HG02981 (cell line): Measurements from ENCODE around the gene TRPT1.

Experiments
- ATAC-seq: cut with Tn5 transposase; IDR thresholded peaks from one replicate; pipeline ENCODE4 v1.9.1; 2021; ENCODE audit warnings: mild to moderate bottlenecking, moderate library complexity; ENCODE audit not compliant: unreplicated experiment

The TRPT1 gene, protein sequence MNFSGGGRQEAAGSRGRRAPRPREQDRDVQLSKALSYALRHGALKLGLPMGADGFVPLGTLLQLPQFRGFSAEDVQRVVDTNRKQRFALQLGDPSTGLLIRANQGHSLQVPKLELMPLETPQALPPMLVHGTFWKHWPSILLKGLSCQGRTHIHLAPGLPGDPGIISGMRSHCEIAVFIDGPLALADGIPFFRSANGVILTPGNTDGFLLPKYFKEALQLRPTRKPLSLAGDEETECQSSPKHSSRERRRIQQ

GRCh38 chr11:64225608-64226506 lies at the start of gene TRPT1, which contains the start of gene NUDT22:
Gene TRPT1 (minus strand): TSS chr11:64226186. CDS start chr11:64225860, 326 bp downstream.
Gene NUDT22 (plus strand): TSS chr11:64226274. CDS start chr11:64226653, 379 bp downstream.
- ATAC-seq = peak; percentile 44

DNA sequence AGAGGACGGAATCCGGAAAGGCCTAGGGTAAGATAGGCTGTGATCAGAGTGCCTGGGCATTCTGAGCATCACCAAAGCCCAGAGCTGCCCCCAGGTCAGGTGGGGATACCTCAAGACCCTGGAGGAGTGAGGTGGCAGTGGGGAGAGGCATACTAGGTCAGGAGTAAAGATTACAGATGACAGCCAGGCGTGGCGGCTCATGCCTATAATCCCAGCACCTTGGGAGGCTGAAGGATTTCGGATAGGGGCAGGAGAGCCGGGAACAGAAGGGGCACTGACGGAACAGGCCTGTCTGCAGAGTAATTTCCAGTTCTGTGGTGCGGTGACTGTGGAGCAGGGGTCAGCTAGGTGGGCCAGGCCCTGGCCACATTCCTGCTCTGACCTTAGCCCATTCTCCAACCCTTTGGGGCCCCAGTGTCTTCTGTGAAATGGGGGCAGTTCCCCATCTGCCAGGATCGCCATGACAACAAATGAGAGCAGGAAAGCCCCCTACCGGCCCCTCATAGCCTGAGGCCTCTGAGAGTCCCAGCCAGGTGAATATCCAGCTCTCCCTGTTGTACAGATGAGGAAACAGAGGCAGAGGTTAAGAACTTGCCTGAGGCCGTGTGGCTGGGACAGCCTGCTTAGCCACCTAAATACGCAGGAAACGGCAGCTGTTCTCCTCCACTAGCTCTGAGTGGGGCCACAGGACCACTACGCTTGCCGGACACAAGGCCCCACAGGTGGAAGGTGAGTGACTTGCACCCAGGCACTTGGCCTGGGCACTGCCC lies 49.2 kb upstream of the TRPT1 start:
- no peak for ATAC-seq

GRCh38 chr11:64269540-64270220 lies 43.7 kb upstream of the TRPT1 start:
- ATAC-seq = peak; percentile 69

DNA sequence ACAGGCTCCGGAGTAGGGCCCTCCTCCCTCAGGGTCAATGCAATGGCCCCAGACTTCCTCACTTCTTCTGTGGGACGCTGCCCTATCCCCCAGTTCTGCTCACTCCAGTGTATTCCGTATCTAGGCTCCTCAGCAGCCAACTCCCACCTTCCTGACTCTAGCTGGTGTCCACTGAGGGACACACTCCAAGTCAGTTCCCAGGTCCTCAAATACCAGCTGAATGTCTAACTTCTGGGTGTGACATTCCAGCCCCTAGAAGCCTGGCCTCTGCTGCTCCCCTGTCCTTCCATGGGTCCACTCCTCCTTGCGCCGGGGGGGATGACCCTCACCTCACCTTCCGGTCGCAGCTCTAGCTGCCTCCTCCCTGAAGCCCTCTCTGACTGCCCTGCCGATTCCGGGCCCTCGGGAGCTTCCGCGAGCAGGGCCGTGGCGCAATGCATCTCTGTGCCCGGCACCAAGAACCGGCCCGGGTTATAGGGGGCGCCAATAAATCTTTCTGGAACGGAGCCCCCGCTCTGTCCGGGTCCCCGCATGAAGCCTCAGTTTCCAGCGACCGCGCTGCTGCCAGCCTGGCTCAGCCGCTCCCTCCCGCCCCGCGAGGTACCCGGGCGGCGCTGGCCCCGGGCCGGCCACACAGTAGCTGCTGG lies 43.0 kb upstream of the TRPT1 start:
- peak; percentile 14 for ATAC-seq

GRCh38 chr11:64268025-64268892 lies 42.3 kb upstream of the TRPT1 start:
- ATAC-seq = no peak

DNA sequence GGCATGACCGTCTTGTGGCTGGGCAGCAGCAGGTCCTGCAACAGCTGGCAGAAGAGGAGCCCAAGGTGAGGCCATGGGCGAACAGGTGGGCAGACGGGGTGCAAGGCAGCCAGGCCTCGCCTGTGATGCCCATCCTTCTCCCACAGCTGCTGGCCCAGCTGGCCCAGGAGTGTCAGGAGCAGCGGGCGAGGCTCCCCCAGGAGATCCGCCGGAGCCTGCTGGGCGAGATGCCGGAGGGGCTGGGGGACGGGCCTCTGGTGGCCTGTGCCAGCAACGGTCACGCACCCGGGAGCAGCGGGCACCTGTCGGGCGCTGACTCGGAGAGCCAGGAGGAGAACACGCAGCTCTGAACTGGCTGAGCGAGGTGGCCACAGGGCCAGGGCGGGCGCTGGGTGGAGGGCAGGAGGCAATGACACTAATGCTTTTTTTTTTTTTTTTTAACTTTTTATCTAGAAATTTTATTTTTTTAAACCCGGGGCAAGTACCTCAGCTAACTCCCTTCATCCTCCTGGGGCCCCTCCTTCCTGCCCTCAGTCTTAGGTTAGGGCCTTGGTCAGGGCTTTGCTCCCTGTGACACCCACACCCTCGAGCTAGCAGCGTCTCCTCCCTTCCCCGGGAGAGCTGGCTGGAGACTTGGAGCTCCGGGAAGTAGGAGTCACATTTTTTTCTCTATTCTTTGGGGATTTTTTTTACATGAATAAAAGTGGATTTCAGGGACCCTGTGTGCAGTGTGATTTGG lies 41.4 kb upstream of the TRPT1 start:
- no peak for ATAC-seq

DNA sequence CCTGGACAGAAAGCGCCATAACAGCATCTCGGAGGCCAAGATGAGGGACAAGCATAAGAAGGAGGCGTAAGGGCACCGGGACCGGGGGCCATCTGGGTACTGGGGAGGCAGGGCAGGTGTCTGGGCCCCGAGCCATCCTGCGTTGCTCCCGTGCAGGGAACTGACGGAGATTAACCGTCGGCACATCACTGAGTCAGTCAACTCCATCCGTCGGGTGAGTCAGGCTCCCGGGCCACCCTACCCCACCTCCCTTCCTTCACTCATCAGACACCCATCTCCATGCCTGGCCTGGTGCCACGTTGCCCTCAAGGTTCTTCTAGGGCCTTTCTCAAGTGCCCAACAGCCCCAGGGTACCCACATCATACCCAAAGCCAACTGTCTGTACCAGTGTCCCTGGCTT lies 40.4 kb upstream of the TRPT1 start:
- no peak for ATAC-seq

GRCh38 chr11:64265176-64266160 lies 39.5 kb upstream of the TRPT1 start:
- ATAC-seq = no peak

DNA sequence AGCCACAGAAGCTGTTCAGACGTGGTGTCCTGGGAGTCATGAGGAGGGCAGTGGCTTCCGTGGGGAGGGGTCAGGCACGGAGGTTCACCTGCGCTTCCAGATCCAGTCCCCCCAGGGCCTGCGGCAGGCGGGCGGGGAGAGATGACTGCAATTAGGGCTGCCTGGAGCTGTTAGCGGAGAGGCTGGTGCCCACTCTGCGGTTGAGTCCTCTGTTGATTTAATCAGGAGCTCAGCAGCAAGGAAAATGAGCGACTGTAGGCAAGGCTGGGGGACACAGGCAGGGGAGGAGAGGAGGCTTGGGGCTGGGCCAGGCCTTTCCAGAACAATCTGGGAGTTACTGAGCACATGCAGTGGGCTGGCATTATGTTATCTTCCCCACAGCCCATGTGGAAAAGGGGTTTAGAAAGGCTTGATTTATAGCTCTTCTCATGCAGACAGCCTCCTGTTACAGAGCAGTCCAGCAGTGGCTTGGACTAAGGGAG lies 38.4 kb upstream of the TRPT1 start:
- ATAC-seq = no peak

- no peak for ATAC-seq
These were observed 37.9 kb upstream of the TRPT1 start for GRCh38 chr11:64263947-64264317.

DNA sequence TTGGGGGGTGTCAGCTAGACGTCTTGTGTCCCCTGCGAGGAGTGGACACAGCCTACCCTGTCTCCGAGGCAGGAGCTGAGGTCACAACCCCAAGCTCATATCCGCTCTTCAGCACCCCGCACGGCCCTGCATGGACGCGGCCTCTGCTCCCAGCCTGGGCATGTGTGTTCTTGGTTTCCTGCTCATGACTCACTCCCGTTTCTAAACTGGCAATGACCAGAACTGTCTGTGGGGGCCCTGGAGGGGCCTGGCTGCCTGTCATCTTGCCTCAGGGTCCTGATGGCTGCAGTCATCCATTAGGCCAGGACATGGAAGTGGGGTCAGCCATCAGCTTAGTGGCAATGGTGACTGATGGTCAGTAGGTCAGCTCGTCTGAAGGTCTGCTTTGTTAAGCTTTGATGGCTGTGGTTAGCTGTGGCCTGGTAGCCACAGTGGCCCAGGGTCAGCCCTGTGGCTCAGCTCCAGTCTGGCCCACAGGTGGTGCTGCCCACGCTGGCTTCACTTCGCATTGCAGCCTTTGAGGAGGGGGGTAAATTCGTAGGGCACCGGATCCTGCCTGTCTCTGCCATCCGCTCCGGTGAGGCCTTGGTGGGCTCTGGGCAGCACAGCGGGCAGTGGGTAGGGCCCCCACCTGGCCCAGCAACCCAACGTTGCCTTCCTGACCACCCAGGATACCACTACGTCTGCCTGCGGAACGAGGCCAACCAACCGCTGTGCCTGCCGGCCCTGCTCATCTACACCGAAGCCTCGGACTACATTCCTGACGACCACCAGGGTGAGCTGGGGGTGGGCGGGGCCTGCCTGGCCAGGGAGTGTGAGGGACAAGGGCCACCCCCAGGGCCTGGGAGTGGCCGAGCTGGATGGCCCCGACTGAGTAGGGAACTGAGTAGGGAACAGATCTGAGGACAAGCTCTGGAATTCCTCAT lies 37.3 kb upstream of the TRPT1 start:
- no peak for ATAC-seq

GRCh38 chr11:64262271-64263002 lies 36.5 kb upstream of the TRPT1 start:
- ATAC-seq = no peak

- ATAC-seq = no peak
These were observed 35.6 kb upstream of the TRPT1 start for GRCh38 chr11:64261556-64262080.

- ATAC-seq = no peak
These were observed 34.2 kb upstream of the TRPT1 start for GRCh38 chr11:64260147-64260708.

DNA sequence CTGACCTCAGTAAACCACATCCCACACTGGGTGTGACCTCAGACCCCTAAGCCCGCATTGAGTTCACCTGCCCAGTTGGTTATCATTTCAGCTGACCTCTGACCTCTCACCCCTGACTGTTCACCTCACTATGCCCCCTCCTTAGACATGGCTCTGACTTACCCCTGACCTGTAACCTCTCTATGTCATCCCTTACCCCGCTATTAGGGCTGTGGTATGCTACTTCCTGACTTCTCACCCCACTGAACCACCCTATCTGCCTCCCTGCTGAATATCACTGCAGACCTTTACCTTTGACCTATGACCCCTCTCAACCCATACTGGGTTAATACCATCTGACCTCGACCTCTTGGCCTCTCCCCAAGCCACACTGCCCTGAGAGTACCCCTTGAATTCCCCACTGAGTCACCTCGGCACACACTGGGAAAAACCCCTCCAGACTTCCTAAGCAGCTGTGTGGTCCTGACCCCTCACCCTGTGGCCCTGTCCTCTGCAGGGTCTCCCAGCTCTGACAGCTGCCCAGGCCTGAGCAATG lies 33.6 kb upstream of the TRPT1 start:
- ATAC-seq = no peak
